HUES48 (cell line): Measurements from ENCODE around the gene TNRC6B.
"Not testable (repeated sequence)": the region's sequence is repeated elsewhere in the genome, so short reads cannot be mapped to it uniquely, and the experiment has no call there.

Experiments
- H3K27ac ChIP-seq: one replicate; pipeline ENCODE4 v1.7.0; 2013; ENCODE audit warnings: low read depth, low read length, inconsistent platforms
- H3K27me3 ChIP-seq: 2 replicates; pipeline ENCODE4 v1.6.1; 2013; ENCODE audit warnings: mild to moderate bottlenecking, low read length; ENCODE audit not compliant: control insufficient read depth, insufficient read depth
- H3K36me3 ChIP-seq: 2 replicates; pipeline ENCODE4 v1.6.1; 2013; ENCODE audit warnings: low read length; ENCODE audit not compliant: control insufficient read depth, insufficient read depth
- H3K4me1 ChIP-seq: 2 replicates; pipeline ENCODE4 v1.6.1; 2013; ENCODE audit warnings: mild to moderate bottlenecking, low read length; ENCODE audit not compliant: control insufficient read depth, insufficient read depth
- H3K4me3 ChIP-seq: 2 replicates; pipeline ENCODE4 v1.5.1; 2013; ENCODE audit warnings: mild to moderate bottlenecking, low read depth, low read length
- H3K9ac ChIP-seq: 2 replicates; pipeline ENCODE4 v1.6.1; 2013; ENCODE audit warnings: mild to moderate bottlenecking, low read depth, low read length, moderate library complexity
- H3K9me3 ChIP-seq: 2 replicates; pipeline ENCODE4 v1.6.1; 2013; ENCODE audit warnings: low read length; ENCODE audit not compliant: control insufficient read depth, insufficient read depth

TNRC6B gene

GRCh38 chr22:40364431-40364830 lies 186.7 kb downstream of the TNRC6B start:
- H3K4me3 ChIP-seq = no peak overlapping the region
- no peak overlapping the region for H3K27ac ChIP-seq
- no peaks in the 10 kb centered on the region for H3K9me3 ChIP-seq
- H3K4me1 ChIP-seq = no peaks in the 10 kb centered on the region
- H3K9ac ChIP-seq = no peak overlapping the region
- H3K36me3 ChIP-seq = peaks cover 97% of the 10 kb centered on the region
- no peaks in the 10 kb centered on the region for H3K27me3 ChIP-seq

GRCh38 chr22:40366068-40366467 lies 188.3 kb downstream of the TNRC6B start:
- Histone ChIP-seq H3K4me3 (no peak overlapping the region), H3K27me3 (no peaks in the 10 kb centered on the region), H3K4me1 (no peaks in the 10 kb centered on the region), H3K36me3 (peaks cover 85% of the 10 kb centered on the region), H3K27ac (no peak overlapping the region), H3K9me3 (no peaks in the 10 kb centered on the region), H3K9ac (no peak overlapping the region)

- H3K4me1 ChIP-seq = 0 out of 2 replicates have a peak, but pooled peaks cover 4% of the 10 kb centered on the region
- no peak overlapping the region for H3K27ac ChIP-seq
- H3K9ac ChIP-seq = no peak overlapping the region
- no peaks in the 10 kb centered on the region for H3K9me3 ChIP-seq
- H3K27me3 ChIP-seq = no peaks in the 10 kb centered on the region
- peaks cover 72% of the 10 kb centered on the region for H3K36me3 ChIP-seq
- no peak overlapping the region for H3K4me3 ChIP-seq
These were observed 189.6 kb downstream of the TNRC6B start for GRCh38 chr22:40367342-40367741.

GRCh38 chr22:40368016-40368415 lies 190.3 kb downstream of the TNRC6B start:
- Histone ChIP-seq H3K4me1 (0 out of 2 replicates have a peak, but pooled peaks cover 4% of the 10 kb centered on the region), H3K27me3 (no peaks in the 10 kb centered on the region), H3K9ac (no peak overlapping the region), H3K36me3 (peaks cover 71% of the 10 kb centered on the region), H3K9me3 (no peaks in the 10 kb centered on the region), H3K4me3 (no peak overlapping the region), H3K27ac (no peak overlapping the region)

- H3K27ac ChIP-seq = no peak overlapping the region
- peaks cover 67% of the 10 kb centered on the region for H3K36me3 ChIP-seq
- no peaks in the 10 kb centered on the region for H3K9me3 ChIP-seq
- H3K27me3 ChIP-seq = no peaks in the 10 kb centered on the region
- no peak overlapping the region for H3K9ac ChIP-seq
- H3K4me3 ChIP-seq = no peak overlapping the region
- 0 out of 2 replicates have a peak, but pooled peaks cover 4% of the 10 kb centered on the region for H3K4me1 ChIP-seq
These were observed 191.1 kb downstream of the TNRC6B start for GRCh38 chr22:40368836-40369235.

- H3K9ac ChIP-seq = no peak overlapping the region
- H3K36me3 ChIP-seq = peaks cover 13% of the 10 kb centered on the region
- H3K27ac ChIP-seq = no peak overlapping the region
- H3K27me3 ChIP-seq = no peaks in the 10 kb centered on the region
- H3K4me3 ChIP-seq = no peak overlapping the region
- no peaks in the 10 kb centered on the region for H3K9me3 ChIP-seq
- H3K4me1 ChIP-seq = 0 out of 2 replicates have a peak, but pooled peaks cover 4% of the 10 kb centered on the region
These were observed 196.8 kb downstream of the TNRC6B start for GRCh38 chr22:40374567-40374966.

- Histone ChIP-seq H3K4me3 (no peak overlapping the region), H3K27ac (no peak overlapping the region), H3K27me3 (no peaks in the 10 kb centered on the region), H3K9ac (no peak overlapping the region), H3K36me3 (peaks cover 10% of the 10 kb centered on the region), H3K4me1 (0 out of 2 replicates have a peak, but pooled peaks cover 4% of the 10 kb centered on the region), H3K9me3 (no peaks in the 10 kb centered on the region)
These were observed 198.4 kb downstream of the TNRC6B start for GRCh38 chr22:40376149-40376548.

GRCh38 chr22:40377931-40378330 lies 200.2 kb downstream of the TNRC6B start:
- Histone ChIP-seq H3K36me3 (peaks cover 6% of the 10 kb centered on the region), H3K27me3 (no peaks in the 10 kb centered on the region), H3K4me1 (no peaks in the 10 kb centered on the region), H3K4me3 (no peak overlapping the region), H3K27ac (no peak overlapping the region), H3K9me3 (no peaks in the 10 kb centered on the region), H3K9ac (no peak overlapping the region)

- H3K27me3 ChIP-seq, H3K9me3 ChIP-seq, H3K4me1 ChIP-seq, H3K4me3 ChIP-seq, H3K36me3 ChIP-seq, H3K9ac ChIP-seq, H3K27ac ChIP-seq: not testable (repeated sequence)
These were observed 200.7 kb downstream of the TNRC6B start for GRCh38 chr22:40378448-40378847.

GRCh38 chr22:40381461-40381860 lies 203.7 kb downstream of the TNRC6B start:
- Histone ChIP-seq H3K27me3 (no peaks in the 10 kb centered on the region), H3K27ac (no peak overlapping the region), H3K9me3 (no peaks in the 10 kb centered on the region), H3K4me1 (no peaks in the 10 kb centered on the region), H3K9ac (no peak overlapping the region), H3K36me3 (no peaks in the 10 kb centered on the region), H3K4me3 (no peak overlapping the region)

- H3K27ac ChIP-seq = no peak overlapping the region
These were observed 206.2 kb downstream of the TNRC6B start for GRCh38 chr22:40383905-40384304.

More at GRCh38 chr22:40383905-40384304, 206.2 kb downstream of the TNRC6B start:
- H3K4me3 ChIP-seq = no peak overlapping the region
- no peaks in the 10 kb centered on the region for H3K27me3 ChIP-seq
- no peaks in the 10 kb centered on the region for H3K9me3 ChIP-seq
- H3K36me3 ChIP-seq = no peaks in the 10 kb centered on the region
- H3K9ac ChIP-seq = no peak overlapping the region
- no peaks in the 10 kb centered on the region for H3K4me1 ChIP-seq
